Stimulated activated CD4-positive, alpha-beta T cell treated with anti-CD3 and anti-CD28 coated beads, Interleukin-15, amount 100 ng/mL, for 48 hours (primary cell): Measurements from ENCODE around the gene GDPD4.

ENCODE experiments used
- DNase-seq, 2 donors: peaks; one replicate each; pipeline ENCODE4 v3.0.0-alpha.2; 2020; ENCODE audit warnings: low read depth in 2 of 2

GDPD4 gene

DNA sequence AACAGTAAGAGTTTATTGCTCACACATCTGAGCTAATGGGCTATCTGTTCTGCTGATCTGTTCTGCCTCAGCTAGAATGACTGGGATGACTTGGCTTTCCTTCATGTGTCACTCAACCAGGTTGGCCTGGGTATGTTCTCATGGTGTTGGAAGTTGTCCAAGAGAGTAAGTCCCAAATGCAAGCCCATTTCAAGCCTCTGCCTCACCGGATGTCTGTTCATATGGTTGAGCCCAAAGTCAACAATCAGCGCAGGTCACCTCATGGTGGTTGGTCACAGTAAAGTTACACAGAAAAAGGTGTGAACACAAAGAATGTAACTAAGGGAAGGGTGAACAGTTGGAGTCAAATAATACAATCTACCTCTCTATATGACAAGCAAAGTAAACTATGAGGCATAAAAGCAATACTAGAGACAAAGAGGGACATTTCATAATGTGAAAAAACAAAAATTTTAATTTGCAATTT is 1.9 kb downstream of the GDPD4 start:
- DNase-seq: no peak

GRCh38 chr11:77294040-77294439 is 7.4 kb downstream of the GDPD4 start:
- no peak for DNase-seq

DNA sequence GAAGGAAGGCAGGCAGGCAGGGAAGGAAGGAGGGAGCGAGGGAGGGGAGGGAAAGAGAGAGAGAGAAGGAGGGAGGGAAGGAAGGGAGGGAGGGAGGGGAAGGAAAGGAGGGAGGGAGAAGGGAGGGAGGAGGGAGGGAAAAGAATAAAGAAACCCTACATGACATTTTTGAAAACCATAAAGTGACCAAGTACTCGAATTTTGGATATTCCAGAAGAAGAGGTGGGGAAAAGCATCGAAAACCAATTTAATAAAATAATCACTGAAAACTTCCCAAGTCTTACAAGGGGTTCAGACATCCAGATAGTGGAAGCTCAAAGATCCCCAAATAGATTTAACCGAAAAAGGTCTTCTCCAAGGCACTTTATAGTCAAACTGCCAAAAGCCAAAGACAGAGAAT is 11.7 kb downstream of the GDPD4 start:
- no peak for DNase-seq

- DNase-seq: no peak
Measured at GRCh38 chr11:77287615-77288273, 13.7 kb downstream of the GDPD4 start.

DNA sequence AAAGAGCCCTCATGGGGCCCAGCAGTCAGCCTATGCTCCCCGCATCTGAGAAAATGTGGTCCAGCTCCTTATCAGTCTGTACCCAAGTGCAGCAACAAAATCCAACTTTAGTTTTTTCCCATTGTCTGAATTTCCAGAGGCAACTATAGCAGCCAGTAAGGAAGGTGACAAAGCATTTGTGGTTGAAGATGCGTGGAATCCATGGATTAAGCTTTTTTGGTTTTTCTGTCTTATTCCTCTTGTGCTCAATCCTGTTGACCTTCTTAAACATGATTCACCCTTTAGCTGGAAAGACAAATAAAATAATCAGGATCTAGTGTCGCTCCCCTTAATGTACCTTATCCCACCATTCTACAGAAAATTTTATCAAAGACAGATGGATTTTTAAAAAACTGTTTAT is 14.3 kb downstream of the GDPD4 start:
- no peak for DNase-seq

- no peak for DNase-seq
Measured at GRCh38 chr11:77284476-77285468, 16.7 kb downstream of the GDPD4 start.

DNA sequence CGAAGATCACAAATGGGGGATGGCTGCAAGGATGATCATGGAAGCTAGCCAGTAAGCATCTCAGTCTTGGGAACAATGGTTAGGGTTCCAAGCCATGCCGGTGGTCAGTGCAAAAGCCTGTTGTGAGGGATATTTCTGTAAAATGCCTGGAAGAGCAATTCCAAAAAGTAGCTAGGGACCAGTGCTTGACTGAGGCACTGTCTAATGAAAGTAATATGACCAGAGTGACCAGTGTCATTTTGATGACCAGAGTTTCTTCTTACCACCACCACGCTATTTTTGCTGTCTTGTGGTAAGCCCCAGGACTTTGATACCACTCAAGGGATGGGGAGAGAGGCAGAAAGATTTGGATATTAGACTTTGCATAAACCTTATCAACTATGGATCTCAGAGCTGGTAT is 18.4 kb downstream of the GDPD4 start:
- DNase-seq: no peak

- no peak for DNase-seq
Measured at GRCh38 chr11:77278595-77279506, 22.6 kb downstream of the GDPD4 start.

DNA sequence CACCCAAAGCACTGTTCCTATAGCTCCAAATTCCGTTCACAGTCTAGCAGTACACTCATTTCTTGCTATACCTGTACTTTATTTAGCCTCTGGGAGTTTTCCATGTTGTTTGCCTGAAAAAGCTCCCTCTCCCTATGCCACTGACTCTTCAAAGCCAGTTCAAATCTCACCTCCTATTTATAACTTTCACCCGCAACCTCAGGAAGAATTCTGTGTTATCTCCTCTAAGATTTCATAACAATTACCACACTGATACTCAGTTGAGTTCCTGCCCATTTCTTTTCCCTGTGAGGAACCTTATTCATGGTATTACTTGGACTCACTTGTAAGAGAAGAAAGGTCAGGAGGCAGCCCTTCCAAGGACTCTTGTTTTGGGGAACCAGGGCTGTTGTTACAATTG is 25.2 kb downstream of the GDPD4 start:
- no peak for DNase-seq

GRCh38 chr11:77270921-77271320 is 30.6 kb downstream of the GDPD4 start:
- DNase-seq: no peak

GRCh38 chr11:77269484-77270123 is 31.9 kb downstream of the GDPD4 start:
- DNase-seq: no peak

GRCh38 chr11:77267962-77268361 is 33.5 kb downstream of the GDPD4 start:
- DNase-seq: no peak

DNA sequence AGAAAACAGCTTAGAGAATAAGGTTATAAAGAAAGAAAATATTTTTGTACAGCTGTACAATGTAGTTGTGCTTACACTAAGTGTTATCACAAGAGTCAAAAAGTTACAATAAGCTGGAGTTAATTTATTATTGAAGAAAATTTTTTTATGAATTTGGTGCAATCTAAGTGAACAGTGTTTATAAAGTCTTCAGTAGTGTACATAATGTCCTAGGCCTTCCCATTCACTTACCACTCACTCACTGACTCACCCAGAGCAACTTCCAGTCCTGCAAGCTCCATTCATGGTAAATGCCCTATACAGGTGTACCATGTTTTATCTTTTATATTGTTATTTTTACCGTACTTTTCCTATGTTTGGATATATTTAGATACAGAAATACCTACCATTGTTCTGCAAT is 34.7 kb downstream of the GDPD4 start:
- no peak for DNase-seq

DNA sequence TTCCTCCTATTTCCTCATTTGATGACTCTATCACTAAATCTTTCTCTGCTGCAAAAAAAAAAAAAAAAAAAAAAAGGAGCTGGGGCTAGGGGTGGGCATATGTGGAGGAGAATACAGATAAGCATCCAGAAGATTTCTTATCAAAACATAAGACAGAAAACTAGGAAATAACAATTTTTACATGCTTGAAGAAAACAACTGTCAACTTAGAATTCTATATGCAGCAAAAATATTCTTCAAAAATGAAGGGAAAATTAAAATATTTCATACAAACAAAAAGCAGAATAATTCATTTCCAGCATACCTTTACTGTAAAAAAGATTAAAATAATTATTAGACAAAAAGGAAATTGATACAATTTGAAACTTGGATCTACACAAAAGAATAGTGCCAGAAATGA is 38.7 kb downstream of the GDPD4 start:
- DNase-seq: no peak

DNA sequence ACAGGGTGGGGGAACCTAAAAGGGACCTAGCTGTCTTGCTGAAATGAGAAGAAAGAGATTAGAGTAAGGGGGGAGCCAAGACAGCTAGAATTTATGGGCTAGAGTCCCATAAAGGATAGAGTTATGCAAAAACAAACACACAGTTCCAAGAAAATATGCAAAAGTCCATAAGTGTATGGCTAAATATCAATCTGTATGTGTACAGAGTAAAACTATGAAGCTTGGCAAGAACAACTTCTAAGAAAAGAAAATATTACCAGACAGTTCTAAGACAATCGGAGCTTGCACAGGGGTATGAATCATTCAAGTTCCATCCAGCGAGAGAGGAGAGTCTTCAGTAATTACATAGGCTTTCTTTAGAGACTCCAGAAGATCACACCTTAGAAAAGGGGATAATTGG is 41.8 kb downstream of the GDPD4 start:
- DNase-seq: no peak

DNA sequence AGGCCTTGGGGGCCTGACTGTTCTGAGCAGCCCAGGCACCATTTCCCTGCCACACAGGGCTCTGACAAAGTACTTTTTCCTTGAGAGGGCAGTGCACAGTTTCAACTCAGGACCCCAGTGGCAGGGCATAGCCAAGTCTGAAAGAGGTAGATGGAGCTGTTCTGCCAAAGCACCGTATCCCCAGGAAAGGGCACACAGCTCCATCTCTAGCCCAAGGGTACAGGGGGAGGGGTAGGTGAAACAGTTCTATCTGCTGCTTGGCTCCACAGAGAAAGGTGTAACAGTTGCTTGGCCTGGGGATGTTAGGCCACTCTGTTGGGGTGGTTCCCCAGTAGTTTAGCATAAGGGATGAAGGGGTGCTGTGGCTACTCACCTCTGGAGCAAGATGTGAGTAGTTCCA is 47.8 kb downstream of the GDPD4 start:
- DNase-seq: no peak

DNA sequence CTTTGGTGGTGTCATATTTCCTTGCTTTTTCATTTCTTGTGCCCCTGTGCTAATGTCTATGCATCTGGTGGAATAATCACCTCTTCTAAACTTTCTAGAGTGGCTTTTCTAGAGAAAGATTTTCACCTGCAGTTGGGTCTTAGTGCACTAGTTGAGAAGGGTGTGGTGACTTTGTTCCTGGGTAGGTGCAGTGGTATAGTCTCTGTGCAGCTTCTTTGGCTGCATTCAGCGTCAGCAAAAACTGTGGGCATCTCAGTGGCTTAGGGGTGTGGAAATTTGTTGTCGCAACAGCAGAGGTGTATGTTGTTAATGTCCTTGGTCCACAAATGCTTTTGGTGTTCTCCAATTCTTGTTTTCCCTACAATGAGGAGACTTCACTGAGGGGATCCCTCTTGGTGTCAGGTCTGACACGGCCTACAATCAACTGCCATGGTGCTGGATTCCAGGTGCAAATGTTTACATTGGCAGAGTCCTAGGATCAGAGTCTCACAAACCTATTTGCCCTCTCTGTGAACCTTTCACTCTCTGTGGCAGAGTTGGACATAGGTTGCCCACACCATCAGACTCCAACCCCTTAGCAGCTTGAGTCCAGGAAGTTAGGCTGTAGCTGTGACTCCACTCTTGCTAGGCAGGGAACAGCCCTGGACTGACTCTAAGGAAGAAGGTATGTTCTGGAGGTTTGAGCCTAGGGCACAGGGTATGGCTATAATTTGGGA is 48.8 kb downstream of the GDPD4 start:
- DNase-seq: no peak

DNA sequence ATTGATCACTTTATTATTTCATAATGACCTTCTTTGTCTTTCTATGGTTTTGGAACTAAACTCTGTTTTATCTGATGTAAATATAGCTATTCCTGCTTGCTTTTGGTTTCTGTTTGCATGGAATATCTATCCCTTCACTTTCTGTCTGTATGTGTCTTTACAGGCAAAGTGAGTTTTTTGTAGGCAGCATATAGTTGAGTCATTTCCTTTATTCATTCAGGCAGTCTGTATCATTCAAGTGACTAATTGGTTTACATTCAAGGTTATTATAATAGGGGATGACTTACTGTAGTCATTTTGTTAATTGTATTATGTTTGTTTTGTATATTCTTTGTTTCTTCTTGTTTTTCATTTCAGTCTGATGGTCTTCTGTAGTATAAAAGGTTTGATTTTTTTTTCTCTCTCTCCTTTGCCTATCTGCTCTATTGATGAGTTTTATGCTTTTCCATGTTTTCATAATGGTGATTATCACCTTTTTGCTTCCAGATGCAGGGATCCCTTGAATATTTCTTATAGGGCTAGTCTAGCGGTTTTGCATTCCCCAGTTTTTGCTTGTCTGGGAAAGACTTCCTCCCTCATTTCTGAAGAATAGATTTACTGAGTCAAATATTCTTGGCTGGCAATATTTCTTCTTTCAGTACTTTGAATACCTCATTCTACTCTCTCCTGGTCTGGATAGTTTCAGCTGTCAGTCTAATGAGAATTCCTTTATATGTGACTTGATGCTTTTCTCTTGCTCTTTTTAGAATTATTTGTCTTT is 50.4 kb downstream of the GDPD4 start:
- DNase-seq: no peak

GRCh38 chr11:77249427-77249826 is 52.1 kb downstream of the GDPD4 start:
- no peak for DNase-seq
